WTC11 (cell line): ENCODE results near the gene MYO18A. TPM values are rescaled to one million over a fixed set of nuclear protein-coding genes. Genes with fewer than 3 reads are reported as not detected.
A peak's percentile ranks its signal among the peaks of the same experiment; 100 is the strongest.

Source experiments
- ATAC-seq: fragments of 200-7000 bp; cut with Tn5 transposase; 2 replicates; pipeline ENCODE4 v1.10.0; 2021; ENCODE audit warnings: mild to moderate bottlenecking, moderate library complexity
- CTCF ChIA-PET: fragments of 300-600 bp; sonication (Branson Sonifier 250); formaldehyde crosslinking; loops from one replicate; lab custom pipeline; 2021; ENCODE audit warnings: antibody characterized with exemption; lab: Charles Lee
- POLR2A ChIA-PET: fragments of 350-600 bp; sonication (Branson Sonifier 250); formaldehyde crosslinking; loops from one replicate; lab custom pipeline; 2021; ENCODE audit warnings: antibody characterized with exemption; lab: Charles Lee
- DNase-seq: peaks from one replicate; pipeline ENCODE4 v3.0.0; 2021; ENCODE audit warnings: low spot score
- H3K27ac Mint-ChIP-seq: 2 replicates; pipeline ENCODE4 v1.8.0; 2021; ENCODE audit warnings: mixed read lengths
- H3K27me3 Mint-ChIP-seq: 2 replicates; pipeline ENCODE4 v1.8.0; 2021; ENCODE audit warnings: low read depth, mild to moderate bottlenecking, moderate library complexity, mixed read lengths
- H3K36me3 Mint-ChIP-seq: 2 replicates; pipeline ENCODE4 v1.8.0; 2021; ENCODE audit warnings: mixed read lengths
- H3K4me1 Mint-ChIP-seq: 2 replicates; pipeline ENCODE4 v1.8.0; 2022; ENCODE audit warnings: mixed read lengths
- H3K4me3 Mint-ChIP-seq: 2 replicates; pipeline ENCODE4 v1.8.0; 2021; ENCODE audit warnings: mild to moderate bottlenecking, moderate library complexity, mixed read lengths
- H3K9me3 Mint-ChIP-seq: 2 replicates; pipeline ENCODE4 v1.8.0; 2021; ENCODE audit warnings: mixed read lengths
- ATF1 ChIP-seq: sonication (generic); formaldehyde crosslinking; IDR thresholded peaks from 2 replicates; pipeline ENCODE4 v1.8.1; 2023; ENCODE audit warnings: mild to moderate bottlenecking, moderate library complexity, missing genetic modification reagents
- ATF3 ChIP-seq: sonication (generic); formaldehyde crosslinking; conservative IDR thresholded peaks from 2 replicates; pipeline ENCODE4 v1.8.1; 2022; ENCODE audit warnings: mild to moderate bottlenecking, missing genetic modification reagents
- ATF6 ChIP-seq: sonication (generic); formaldehyde crosslinking; IDR thresholded peaks from 2 replicates; pipeline ENCODE4 v1.8.1; 2023; ENCODE audit warnings: mild to moderate bottlenecking, missing genetic modification reagents
- CTCF ChIP-seq: fragments of 200-600 bp; IDR thresholded peaks from 2 replicates; pipeline ENCODE4 v1.8.0; 2022; ENCODE audit warnings: antibody characterized with exemption
- EMX1 ChIP-seq: fragments of 250-450 bp; sonication (Bioruptor Pico); IDR thresholded peaks from 2 replicates; pipeline ENCODE4 v1.8.0; 2021; ENCODE audit warnings: mild to moderate bottlenecking
- ETV6 ChIP-seq: sonication (generic); formaldehyde crosslinking; IDR thresholded peaks from 2 replicates; pipeline ENCODE4 v1.8.1; 2022; ENCODE audit warnings: mild to moderate bottlenecking, missing genetic modification reagents
- FOXK1 ChIP-seq: sonication (generic); formaldehyde crosslinking; IDR thresholded peaks from 2 replicates; pipeline ENCODE4 v1.8.0; 2022; ENCODE audit warnings: mild to moderate bottlenecking, moderate library complexity, missing genetic modification reagents
- FOXP1 ChIP-seq: sonication (generic); formaldehyde crosslinking; IDR thresholded peaks from 2 replicates; pipeline ENCODE4 v1.8.0; 2022; ENCODE audit warnings: missing genetic modification reagents, mild to moderate bottlenecking, moderate library complexity, borderline replicate concordance
- FOXP4 ChIP-seq: sonication (generic); formaldehyde crosslinking; IDR thresholded peaks from 2 replicates; pipeline ENCODE4 v1.8.0; 2022; ENCODE audit warnings: mild to moderate bottlenecking, missing genetic modification reagents
- IRF1 ChIP-seq: sonication (generic); formaldehyde crosslinking; IDR thresholded peaks from 2 replicates; pipeline ENCODE4 v1.8.0; 2023; ENCODE audit warnings: missing genetic modification reagents
- KAT7 ChIP-seq: sonication (generic); formaldehyde crosslinking; IDR thresholded peaks from 2 replicates; pipeline ENCODE4 v1.8.1; 2023; ENCODE audit warnings: missing genetic modification reagents, mild to moderate bottlenecking, borderline replicate concordance
- MLX ChIP-seq: sonication (generic); formaldehyde crosslinking; IDR thresholded peaks from 2 replicates; pipeline ENCODE4 v1.8.1; 2023; ENCODE audit warnings: mild to moderate bottlenecking, missing genetic modification reagents, moderate library complexity
- NR2C2 ChIP-seq: sonication (generic); formaldehyde crosslinking; IDR thresholded peaks from 2 replicates; pipeline ENCODE4 v1.8.0; 2022; ENCODE audit warnings: mild to moderate bottlenecking, missing genetic modification reagents
- PRRX2 ChIP-seq: fragments of 250-450 bp; sonication (Bioruptor Pico); IDR thresholded peaks from 2 replicates; pipeline ENCODE4 v1.8.0; 2021; ENCODE audit warnings: mild to moderate bottlenecking
- TEAD1 ChIP-seq: sonication (generic); formaldehyde crosslinking; IDR thresholded peaks from 2 replicates; pipeline ENCODE4 v1.8.0; 2022; ENCODE audit warnings: mild to moderate bottlenecking, missing genetic modification reagents
- TEAD4 ChIP-seq: sonication (generic); formaldehyde crosslinking; IDR thresholded peaks from 2 replicates; pipeline ENCODE4 v1.8.0; 2022; ENCODE audit warnings: mild to moderate bottlenecking, missing genetic modification reagents
- TP53 ChIP-seq: sonication (generic); formaldehyde crosslinking; IDR thresholded peaks from 2 replicates; pipeline ENCODE4 v1.8.1; 2023; ENCODE audit warnings: mild to moderate bottlenecking, missing genetic modification reagents
- ZBTB43 ChIP-seq: sonication (generic); formaldehyde crosslinking; IDR thresholded peaks from 2 replicates; pipeline ENCODE4 v1.8.1; 2023; ENCODE audit warnings: mild to moderate bottlenecking, missing genetic modification reagents
- ZNF232 ChIP-seq: sonication (generic); formaldehyde crosslinking; IDR thresholded peaks from 2 replicates; pipeline ENCODE4 v1.8.0; 2022; ENCODE audit warnings: mild to moderate bottlenecking, missing genetic modification reagents
- ZNF263 ChIP-seq: sonication (generic); formaldehyde crosslinking; IDR thresholded peaks from 2 replicates; pipeline ENCODE4 v1.8.1; 2022; ENCODE audit warnings: low read depth, mild to moderate bottlenecking, moderate library complexity, missing genetic modification reagents
- ZNF416 ChIP-seq: fragments of 250-450 bp; sonication (Bioruptor Pico); IDR thresholded peaks from 2 replicates; pipeline ENCODE4 v1.9.0; 2021; ENCODE audit warnings: mild to moderate bottlenecking, inconsistent platforms
- ZNF423 ChIP-seq: fragments of 250-450 bp; sonication (Bioruptor Pico); IDR thresholded peaks from 2 replicates; pipeline ENCODE4 v2.1.2; 2022; ENCODE audit warnings: mild to moderate bottlenecking, moderate library complexity
- ZNF532 ChIP-seq: fragments of 250-450 bp; sonication (Bioruptor Pico); IDR thresholded peaks from 2 replicates; pipeline ENCODE4 v1.9.0; 2021; ENCODE audit warnings: mild to moderate bottlenecking, borderline replicate concordance
- total RNA-seq: library from RNA; stranded (reverse); gene quantifications from 3 replicates; pipeline ENCODE4 v1.2.3, GENCODE V29; 2021

Gene MYO18A
- total RNA-seq, 1 experiment from 2014 or later: 54.9 TPM

- no peak overlapping the region for H3K27ac Mint-ChIP-seq
- no peak for TF ChIP-seq FOXK1 (CRISPR knock-in tag)
- TF ChIP-seq CTCF: no peak
- TF ChIP-seq TP53 (CRISPR knock-in tag): no peak
- no peak for TF ChIP-seq MLX
- no peak for TF ChIP-seq ZBTB43 (CRISPR knock-in tag)
- TF ChIP-seq EMX1 (CRISPR knock-in tag): no peak
- no peak for TF ChIP-seq TEAD4
- no peak for TF ChIP-seq ATF6 (CRISPR knock-in tag)
- TF ChIP-seq PRRX2 (CRISPR knock-in tag): no peak
- no peak for TF ChIP-seq NR2C2 (CRISPR knock-in tag)
- no peak for TF ChIP-seq ZNF232
- TF ChIP-seq KAT7 (CRISPR knock-in tag): no peak
- no peak for TF ChIP-seq ZNF416
- TF ChIP-seq ZNF263 (CRISPR knock-in tag): no peak
- no peak for TF ChIP-seq ATF1
- no peak for TF ChIP-seq FOXP1 (CRISPR knock-in tag)
- no peak for TF ChIP-seq TEAD1
- TF ChIP-seq IRF1 (CRISPR knock-in tag): no peak
- TF ChIP-seq, all 79 proteins: peak for 0
- POLR2A ChIA-PET: no interaction called here
- Mint-ChIP-seq H3K9me3 (no peaks in the 10 kb centered on the region), H3K4me3 (no peak overlapping the region), H3K27me3 (no peaks in the 10 kb centered on the region), H3K4me1 (peaks cover 46% of the 10 kb centered on the region), H3K36me3 (no peaks in the 10 kb centered on the region)
- ATAC-seq (no peak), DNase-seq (no peak)
- CTCF ChIA-PET: interaction anchor here (1.3 to 8.2 kb wide), 3 partner anchors 11 to 19 kb away, joined by 5 to 116 read pairs (median 48); no protein-coding TSS in a partner anchor
Observed at GRCh38 chr17:29135464-29135863, 44.7 kb downstream of the MYO18A start.

- DNase-seq (no peak), ATAC-seq (peak; percentile 83)
- ChIA-PET CTCF (interaction anchor here (0.6 to 8.2 kb wide), 17 partner anchors 8 to 459 kb away, joined by 3 to 116 read pairs (median 7); partner anchors contain the start of gene MYO18A), POLR2A (interaction anchor here (1.3 kb wide), 1 partner anchor 16 kb away, joined by 7 read pairs; no protein-coding TSS in a partner anchor)
- no peaks in the 10 kb centered on the region for H3K9me3 Mint-ChIP-seq
- no peak overlapping the region for H3K4me3 Mint-ChIP-seq
- no peaks in the 10 kb centered on the region for H3K27me3 Mint-ChIP-seq
- peak overlapping the region; percentile 30 for H3K27ac Mint-ChIP-seq
- H3K36me3 Mint-ChIP-seq: no peaks in the 10 kb centered on the region
- peaks cover 27% of the 10 kb centered on the region for H3K4me1 Mint-ChIP-seq
- TF ChIP-seq ATF3 (CRISPR knock-in tag): no peak
- TF ChIP-seq ETV6 (CRISPR knock-in tag): 0 out of 2 replicates have a peak, but pooled peaks have one; percentile 35
- 0 out of 2 replicates have a peak, but pooled peaks have one; percentile 30 for TF ChIP-seq ZNF423 (CRISPR knock-in tag)
- no peak for TF ChIP-seq ZNF532 (CRISPR knock-in tag)
- no peak for TF ChIP-seq FOXP4
Observed at GRCh38 chr17:29133121-29133713, 47.0 kb downstream of the MYO18A start.
